GM12872 (cell line): ENCODE data around the gene NAALADL2.

Experiments
- CTCF ChIP-seq: IDR thresholded peaks from 3 replicates; pipeline ENCODE4 v1.5.1; 2011; ENCODE audit warnings: low read depth, mild to moderate bottlenecking, low read length, moderate library complexity; ENCODE audit not compliant: insufficient read depth

The NAALADL2 gene

GRCh38 chr3:175150812-175151401, 291.8 kb downstream of the NAALADL2 start:
- no peak for TF ChIP-seq CTCF

GRCh38 chr3:175153595-175153994, 294.5 kb downstream of the NAALADL2 start:
- no peak for TF ChIP-seq CTCF

- no peak for TF ChIP-seq CTCF
Measured at GRCh38 chr3:175155172-175155571, 296.0 kb downstream of the NAALADL2 start.

- no peak for TF ChIP-seq CTCF
Measured at GRCh38 chr3:175159202-175159601, 300.1 kb downstream of the NAALADL2 start.

DNA sequence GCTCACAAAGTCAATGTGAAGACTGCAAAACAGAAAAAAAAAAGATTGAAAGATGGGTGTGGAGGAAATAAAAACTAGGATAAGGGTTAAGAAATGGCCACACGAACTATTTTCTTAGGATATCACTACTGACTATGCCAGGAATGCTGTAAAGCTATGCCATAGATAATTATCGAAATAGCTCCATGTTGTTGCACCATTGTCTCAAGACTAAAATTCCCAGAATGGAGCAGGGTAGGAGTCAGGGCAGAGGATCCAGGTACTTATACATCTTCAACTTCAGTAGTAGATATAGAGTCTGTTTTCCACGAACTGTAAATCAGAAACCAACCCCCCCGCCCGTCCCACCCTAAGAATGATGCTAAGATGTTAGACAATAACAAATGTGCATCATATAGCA, 302.2 kb downstream of the NAALADL2 start:
- no peak for TF ChIP-seq CTCF

- no peak for TF ChIP-seq CTCF
Measured at GRCh38 chr3:175163686-175164085, 304.6 kb downstream of the NAALADL2 start.

DNA sequence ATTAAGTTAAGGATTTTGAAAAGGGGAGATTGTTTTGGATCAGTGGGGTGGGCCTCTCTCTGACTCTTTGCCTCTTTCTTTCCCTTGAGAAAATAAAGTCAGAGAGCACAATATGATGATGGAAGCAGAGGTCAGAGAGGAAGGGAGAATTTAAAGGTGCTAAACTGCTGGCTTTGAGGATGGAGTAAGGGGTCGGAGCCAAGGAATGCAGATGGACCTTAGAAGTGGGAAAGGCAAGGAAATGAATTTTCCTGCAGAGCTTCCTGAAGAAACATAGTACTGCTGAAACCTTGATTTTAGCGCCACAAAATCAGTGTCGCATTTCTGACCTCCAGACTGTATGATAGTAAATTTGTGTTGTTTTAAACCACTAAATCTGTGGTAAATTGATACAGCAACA, 317.4 kb downstream of the NAALADL2 start:
- TF ChIP-seq CTCF, result no peak
